ENCODE measurements around the gene CHD9. TPM values are rescaled to one million over a fixed set of nuclear protein-coding genes. Genes with fewer than 3 reads are reported as not detected.
"Not testable (repeated sequence)": the region's sequence is repeated elsewhere in the genome, so short reads cannot be mapped to it uniquely, and the experiment has no call there.

The CHD9 gene
- total RNA-seq, 4 donors from 2014 or later = 29.0 to 68.5 (median 37.3) TPM

GRCh38 chr16:53175118-53175517 lies 120.3 kb downstream of the CHD9 start:
- no peak overlapping the region for H3K27ac ChIP-seq
- H3K27me3 ChIP-seq = no peaks in the 10 kb centered on the region
- peaks cover 0 to 10% (median 0%) of the 10 kb centered on the region in 3 donors for H3K4me1 ChIP-seq
- H3K9me3 ChIP-seq = no peaks in the 10 kb centered on the region
- H3K36me3 ChIP-seq = peaks cover 0 to 46% (median 0%) of the 10 kb centered on the region in 3 donors
- 73 to 93% methylated on average over 1 of the region's 1 CpG for WGBS, 2 donors
- H3K4me3 ChIP-seq = no peak overlapping the region
- TF ChIP-seq POLR2A (IDR thresholded peaks at IDR 0.05) (no peak), CTCF (IDR thresholded peaks at IDR 0.05) (no peak)
- intact Hi-C loops (cut with DNase I) = no loop called here
- DNase-seq = no peak

GRCh38 chr16:53176434-53176833 lies 121.6 kb downstream of the CHD9 start:
- no peaks in the 10 kb centered on the region for H3K27me3 ChIP-seq
- peaks cover 0 to 49% (median 0%) of the 10 kb centered on the region in 3 donors for H3K36me3 ChIP-seq
- no peak overlapping the region for H3K4me3 ChIP-seq
- no peaks in the 10 kb centered on the region for H3K9me3 ChIP-seq
- TF ChIP-seq CTCF (IDR thresholded peaks at IDR 0.05) (no peak), POLR2A (IDR thresholded peaks at IDR 0.05) (no peak)
- peaks cover 0 to 10% (median 0%) of the 10 kb centered on the region in 3 donors for H3K4me1 ChIP-seq
- no peak for DNase-seq
- H3K27ac ChIP-seq = no peak overlapping the region
- intact Hi-C loops (cut with DNase I) = no loop called here

- WGBS, 2 donors = 56 to 72% methylated on average over 4 of the region's 4 CpGs
- Histone ChIP-seq H3K4me3 (no peak overlapping the region), H3K27ac (no peak overlapping the region), H3K4me1 (no peaks in the 10 kb centered on the region), H3K27me3 (no peaks in the 10 kb centered on the region), H3K9me3 (peaks cover 0 to 12% (median 8%) of the 10 kb centered on the region in 3 donors), H3K36me3 (peaks cover 0 to 40% (median 6%) of the 10 kb centered on the region in 3 donors)
- intact Hi-C loops (cut with DNase I) = no loop called here
- DNase-seq = no peak
- TF ChIP-seq CTCF (IDR thresholded peaks at IDR 0.05) = no peak
- no peak for TF ChIP-seq POLR2A (IDR thresholded peaks at IDR 0.05)
Observed at GRCh38 chr16:53183442-53183841, 128.7 kb downstream of the CHD9 start.

- Histone ChIP-seq H3K9me3 (peaks cover 0 to 12% (median 8%) of the 10 kb centered on the region in 3 donors), H3K36me3 (peaks cover 0 to 36% (median 6%) of the 10 kb centered on the region in 3 donors)
- DNase-seq; H3K27me3 ChIP-seq; H3K27ac ChIP-seq; H3K4me1 ChIP-seq; H3K4me3 ChIP-seq; intact Hi-C loops (cut with DNase I): not testable (repeated sequence)
- 64 to 100% methylated on average over 1 to 2 of the region's 3 CpGs for WGBS, 2 donors
Observed at GRCh38 chr16:53185741-53186140, 130.9 kb downstream of the CHD9 start.

GRCh38 chr16:53187775-53188174 lies 133.0 kb downstream of the CHD9 start:
- Histone ChIP-seq H3K27me3 (no peaks in the 10 kb centered on the region), H3K9me3 (peaks cover 0 to 12% (median 8%) of the 10 kb centered on the region in 3 donors), H3K4me3 (no peak overlapping the region), H3K27ac (no peak overlapping the region), H3K4me1 (no peaks in the 10 kb centered on the region), H3K36me3 (peaks cover 0 to 32% (median 6%) of the 10 kb centered on the region in 3 donors)
- 83 to 85% methylated on average over 1 of the region's 1 CpG for WGBS, 2 donors
- no peak for TF ChIP-seq POLR2A (IDR thresholded peaks at IDR 0.05)
- no peak for TF ChIP-seq CTCF (IDR thresholded peaks at IDR 0.05)
- intact Hi-C loops (cut with DNase I) = no loop called here
- DNase-seq = no peak

GRCh38 chr16:53191413-53191812 lies 136.6 kb downstream of the CHD9 start:
- DNase-seq = no peak
- 56 to 58% methylated on average over 1 of the region's 1 CpG for WGBS, 2 donors
- no peak overlapping the region for H3K27ac ChIP-seq
- H3K27me3 ChIP-seq = no peaks in the 10 kb centered on the region
- no peaks in the 10 kb centered on the region for H3K9me3 ChIP-seq
- H3K4me1 ChIP-seq = no peaks in the 10 kb centered on the region
- TF ChIP-seq CTCF (IDR thresholded peaks at IDR 0.05) (no peak), POLR2A (IDR thresholded peaks at IDR 0.05) (no peak)
- intact Hi-C loops (cut with DNase I) = no loop called here
- H3K36me3 ChIP-seq = peaks cover 0 to 9% (median 0%) of the 10 kb centered on the region in 3 donors
- no peak overlapping the region for H3K4me3 ChIP-seq
